GM12892 (cell line): Measurements from ENCODE around the gene DLG2.

Experiments used
- POLR2A ChIP-seq: IDR thresholded peaks from 2 replicates; pipeline ENCODE4 v1.6.1; 2011; ENCODE audit warnings: low read depth, low read length, control low read depth
- POLR2AphosphoS5 ChIP-seq: IDR thresholded peaks from 2 replicates; pipeline ENCODE4 v1.6.1; 2011; ENCODE audit warnings: low read depth, low read length, control low read depth
- TAF1 ChIP-seq: IDR thresholded peaks from 2 replicates; pipeline ENCODE4 v1.6.1; 2011; ENCODE audit warnings: low read depth, mild to moderate bottlenecking, control low read depth, low read length, borderline replicate concordance

- no peak for TF ChIP-seq POLR2A
- TF ChIP-seq TAF1: no peak
- TF ChIP-seq POLR2AphosphoS5: no peak
Measured at GRCh38 chr11:83540728-83541127, 2086.4 kb downstream of the DLG2 start.
